Frontal cortex (tissue), 4 donors: ENCODE results near the gene FUT8. TPM values are rescaled to one million over a fixed set of nuclear protein-coding genes. Genes with fewer than 3 reads are reported as not detected.

Source experiments
- DNase-seq, 2 donors: peaks; one replicate each; pipeline ENCODE4 v3.0.0; 2012; ENCODE audit warnings: low spot score in 2 of 2
- FAIRE-seq: peaks from 2 replicates; lab custom pipeline; 2012; peaks lifted over from hg19 to GRCh38; lab: Jason Lieb, UNC
- small RNA-seq: library from RNA; depleted of rRNA; stranded (forward); fragments of <200 nt; gene quantifications from one replicate; pipeline ENCODE3, GENCODE V24; 2014
- total RNA-seq: library from RNA; depleted of rRNA; stranded (reverse); fragments of >200 nt; gene quantifications from one replicate; pipeline ENCODE4 v1.2.3, GENCODE V29; 2014
- donor health status: control.
- donor health status: control.
- donor health status: control.

The FUT8 gene
- total RNA-seq, 1 donor from 2014 or later, result 197 TPM

GRCh38 chr14:65787461-65787860, 374.9 kb downstream of the FUT8 start:
- no peak for FAIRE-seq
- DNase-seq, result no peak

GRCh38 chr14:65788876-65789275, 376.3 kb downstream of the FUT8 start:
- DNase-seq, result no peak
- no peak for FAIRE-seq

- FAIRE-seq (no peak), DNase-seq (no peak)
Measured at GRCh38 chr14:65789363-65789762, 376.8 kb downstream of the FUT8 start.

GRCh38 chr14:65790172-65790815, 377.8 kb downstream of the FUT8 start:
- DNase-seq, result no peak

GRCh38 chr14:65791191-65791981, 378.9 kb downstream of the FUT8 start:
- DNase-seq (no peak), FAIRE-seq (no peak)

More at GRCh38 chr14:65790172-65790815, 377.8 kb downstream of the FUT8 start:
- FAIRE-seq, result no peak

GRCh38 chr14:65792208-65792905, 379.8 kb downstream of the FUT8 start:
- DNase-seq (no peak), FAIRE-seq (no peak)

Small RNAs within 50 kb of the gene (small RNA-seq; reads per million reads assigned to genes)
- gene MIR625, result not detected
